GM21717 (cell line): ENCODE data around the gene SLC38A6.
"Not testable (repeated sequence)": the region's sequence is repeated elsewhere in the genome, so short reads cannot be mapped to it uniquely, and the experiment has no call there.

ENCODE experiments used
- ATAC-seq: cut with Tn5 transposase; IDR thresholded peaks from one replicate; pipeline ENCODE4 v1.9.1; 2021; ENCODE audit warnings: mild to moderate bottlenecking, moderate library complexity; ENCODE audit not compliant: unreplicated experiment

Gene SLC38A6

GRCh38 chr14:61048640-61049039, 67.6 kb downstream of the SLC38A6 start:
- no peak for ATAC-seq

DNA sequence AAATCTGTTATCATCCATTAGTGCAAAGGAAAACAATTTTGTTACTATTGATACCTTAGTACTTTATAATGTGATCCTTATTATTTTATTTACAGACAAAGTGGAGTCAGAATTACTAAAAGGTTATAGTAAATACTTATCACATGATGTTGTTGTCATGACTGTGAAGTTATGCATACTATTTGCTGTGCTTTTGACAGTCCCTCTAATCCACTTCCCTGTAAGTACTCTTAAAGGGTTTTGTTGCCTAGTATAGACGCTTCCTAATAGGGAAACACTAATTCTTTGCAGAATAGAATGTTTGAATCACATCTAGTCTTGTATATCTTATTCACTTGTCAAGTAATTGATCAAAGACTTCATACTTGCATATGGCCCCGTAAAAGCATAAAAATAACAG, 69.4 kb downstream of the SLC38A6 start:
- no peak for ATAC-seq

GRCh38 chr14:61051051-61051450, 70.0 kb downstream of the SLC38A6 start:
- no peak for ATAC-seq

GRCh38 chr14:61051621-61052020, 70.6 kb downstream of the SLC38A6 start:
- ATAC-seq: no peak

DNA sequence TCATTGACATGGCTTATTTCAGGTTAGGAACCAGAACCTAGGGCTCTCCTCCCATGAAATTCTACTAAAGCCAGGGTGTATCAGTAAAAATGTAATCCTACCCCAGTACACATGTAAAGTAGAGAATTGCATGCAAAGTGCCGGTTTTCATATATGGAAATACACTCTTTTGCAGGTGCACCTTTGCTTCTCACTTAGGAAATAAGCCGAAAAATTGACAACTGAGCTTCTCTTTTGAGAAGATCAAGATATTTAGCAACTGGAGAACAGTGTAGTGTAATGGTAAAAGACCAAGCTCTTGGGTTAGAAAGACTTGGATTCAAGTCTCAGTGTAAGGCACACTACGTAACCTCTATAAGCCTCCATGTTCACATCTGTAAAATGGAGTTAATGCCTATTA, 82.4 kb downstream of the SLC38A6 start:
- no peak for ATAC-seq

DNA sequence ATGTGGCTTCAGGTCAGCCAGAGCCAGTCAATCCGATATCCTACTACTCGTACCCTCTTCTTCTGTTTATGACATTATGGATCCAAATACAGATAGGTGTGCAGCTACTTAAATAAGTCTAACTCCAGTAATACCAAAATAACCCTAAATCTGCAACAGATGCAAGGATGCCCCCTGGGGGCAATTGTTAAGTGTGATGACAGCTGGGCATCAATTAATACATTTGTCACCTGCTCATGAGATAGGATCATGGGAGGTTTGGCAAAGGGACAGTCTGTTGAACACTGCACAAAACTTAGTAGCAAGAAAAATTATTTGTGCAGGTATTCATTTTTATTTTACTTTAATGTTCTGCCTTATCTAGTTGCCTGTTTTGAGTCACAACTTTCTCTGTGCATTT, 83.2 kb downstream of the SLC38A6 start:
- ATAC-seq: no peak

DNA sequence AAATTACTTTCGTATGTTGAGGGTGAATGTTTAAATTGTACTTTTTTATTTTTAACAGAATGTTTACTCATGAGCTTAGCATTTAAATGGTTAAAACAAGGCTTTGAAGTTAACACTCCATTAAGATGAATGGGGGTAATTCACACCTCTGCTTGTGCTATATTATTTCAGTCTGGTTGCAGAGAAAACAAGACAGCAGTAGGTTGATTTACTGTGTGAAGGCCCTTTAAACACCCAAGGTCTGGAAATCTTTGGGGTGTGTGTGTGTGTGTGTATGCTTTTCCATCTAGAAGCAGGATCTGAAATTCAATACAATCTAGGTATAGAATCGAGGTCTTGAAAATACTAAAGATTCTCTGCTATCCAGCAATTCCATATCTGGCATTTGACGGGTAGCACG, 83.8 kb downstream of the SLC38A6 start:
- ATAC-seq: no peak

- ATAC-seq: no peak
Observed at GRCh38 chr14:61065656-61066055, 84.6 kb downstream of the SLC38A6 start.

DNA sequence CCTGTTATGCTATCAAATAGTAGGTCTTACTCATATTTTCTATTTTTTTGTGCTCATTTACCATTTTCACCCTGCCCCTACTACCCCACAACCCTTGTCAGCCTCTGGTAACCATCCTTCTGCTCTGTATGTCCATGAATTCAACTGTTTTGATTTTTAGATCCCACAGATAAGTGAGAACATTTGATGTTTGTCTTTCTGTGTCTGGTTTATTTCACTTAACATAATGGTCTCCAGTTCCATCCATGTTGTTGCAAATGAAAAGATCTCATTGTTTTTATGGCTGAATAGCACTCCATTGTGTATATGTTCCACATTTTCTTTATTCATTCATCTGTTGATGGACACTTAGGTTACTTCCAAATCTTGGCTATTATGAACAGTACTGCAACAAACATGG, 91.4 kb downstream of the SLC38A6 start:
- ATAC-seq: not testable (repeated sequence)

DNA sequence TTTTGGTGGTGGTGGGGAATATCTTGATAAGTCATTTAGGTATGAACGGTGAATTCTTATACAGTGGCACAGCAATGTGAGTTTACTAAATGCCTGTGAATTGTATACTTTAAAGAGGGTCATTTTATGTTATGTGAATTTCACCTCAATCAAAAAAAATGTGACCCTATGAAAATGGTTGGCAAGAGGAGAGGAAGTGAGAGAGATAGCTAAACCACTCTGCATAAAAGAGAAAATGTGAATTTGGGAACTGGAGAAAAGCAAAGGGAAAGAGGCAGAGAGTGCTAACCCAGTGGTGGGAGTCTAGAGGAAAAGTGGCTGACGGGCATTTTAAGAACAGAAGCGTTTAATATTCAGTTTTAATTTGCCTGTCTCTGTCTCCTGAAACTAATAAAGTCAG, 93.8 kb downstream of the SLC38A6 start:
- ATAC-seq: no peak

DNA sequence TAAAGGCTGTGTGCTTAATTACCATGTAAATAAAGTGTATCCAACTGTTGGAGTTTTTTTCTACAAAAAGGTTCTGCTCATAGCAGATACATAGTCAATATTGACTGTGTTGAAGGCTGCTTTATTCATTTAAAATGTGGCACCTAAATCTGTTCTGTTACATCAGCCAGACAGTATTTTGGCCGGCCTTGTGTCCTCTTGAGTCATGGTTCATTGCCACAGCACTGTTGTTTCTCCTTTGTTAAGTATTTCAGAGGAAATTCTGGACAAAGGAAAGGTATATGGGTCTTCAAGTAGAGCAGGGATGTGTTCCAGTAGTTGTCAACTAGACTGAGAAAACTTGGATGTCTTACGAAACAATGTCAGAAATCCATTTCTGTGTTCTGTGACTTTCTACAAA, 95.5 kb downstream of the SLC38A6 start:
- ATAC-seq: no peak

- no peak for ATAC-seq
Observed at GRCh38 chr14:61077437-61077836, 96.4 kb downstream of the SLC38A6 start.

DNA sequence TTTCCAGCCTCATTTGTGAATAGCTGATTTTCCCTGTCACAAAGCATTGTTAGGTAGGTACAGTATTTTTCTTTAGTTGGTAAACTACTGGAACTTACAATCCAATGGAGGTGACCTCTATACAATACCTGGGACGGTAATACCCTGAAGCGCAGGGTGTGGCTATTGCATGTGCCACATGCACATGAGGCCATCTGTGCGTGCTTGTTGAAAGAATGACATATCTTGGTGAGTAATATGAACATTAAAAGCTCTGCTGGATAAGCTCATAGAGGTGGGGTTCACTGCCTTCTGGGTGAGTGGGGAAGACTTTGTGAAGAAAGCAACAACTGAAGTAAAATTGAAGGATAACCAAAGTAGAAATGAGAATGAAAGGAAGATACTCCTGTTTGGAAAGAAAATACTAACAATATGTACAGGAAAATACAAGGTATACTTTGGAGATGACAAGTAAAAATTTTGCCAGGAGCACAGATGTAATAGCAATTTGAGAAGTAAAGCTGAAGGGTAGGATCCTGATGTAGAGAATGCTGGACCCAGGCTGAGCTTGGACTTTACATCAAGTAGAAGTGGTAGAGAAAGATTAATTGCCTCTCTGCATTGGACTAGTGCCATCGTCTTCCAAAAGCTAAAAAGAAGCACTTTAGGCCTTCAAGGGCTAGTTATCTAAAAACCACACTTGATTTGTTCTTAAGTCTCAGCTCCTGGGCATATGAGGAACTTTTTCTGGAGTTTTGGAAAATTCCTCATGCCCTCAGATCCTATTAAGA, 97.1 kb downstream of the SLC38A6 start:
- no peak for ATAC-seq

- ATAC-seq: peak; percentile 91
Observed at GRCh38 chr14:61080591-61081010, 99.6 kb downstream of the SLC38A6 start.

- no peak for ATAC-seq
Observed at GRCh38 chr14:61088081-61088480, 107.0 kb downstream of the SLC38A6 start.

DNA sequence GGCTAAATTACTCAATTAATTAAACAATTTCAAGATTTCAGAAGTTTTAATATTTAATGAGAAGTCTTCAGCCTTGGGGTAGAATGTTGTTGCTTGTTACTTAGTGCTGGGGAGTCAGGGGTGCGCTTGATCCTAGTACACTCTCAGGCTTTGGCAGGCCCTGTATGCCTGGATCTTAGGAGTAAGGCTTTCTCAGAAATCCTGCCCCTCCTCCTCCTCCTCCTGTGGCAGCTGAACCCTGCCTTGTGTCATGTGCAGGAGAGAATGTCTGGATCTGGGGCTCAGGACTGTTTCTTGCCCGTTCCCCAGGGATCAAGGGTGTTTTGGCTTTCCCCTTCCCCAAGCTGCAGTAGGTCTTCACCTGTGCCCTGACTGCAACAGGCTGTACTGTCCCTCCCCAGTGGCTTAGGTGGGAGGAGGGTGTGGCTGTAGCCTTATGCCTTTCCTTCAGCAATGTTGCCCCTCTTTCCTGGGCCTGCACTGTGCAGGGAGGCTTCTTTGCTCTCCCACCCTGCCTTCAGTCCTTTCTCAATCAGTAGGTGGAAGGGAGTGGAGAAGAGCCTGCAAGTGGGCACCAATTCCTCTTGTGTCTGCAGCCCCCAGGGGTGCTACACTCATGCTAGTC, 108.2 kb downstream of the SLC38A6 start:
- no peak for ATAC-seq

DNA sequence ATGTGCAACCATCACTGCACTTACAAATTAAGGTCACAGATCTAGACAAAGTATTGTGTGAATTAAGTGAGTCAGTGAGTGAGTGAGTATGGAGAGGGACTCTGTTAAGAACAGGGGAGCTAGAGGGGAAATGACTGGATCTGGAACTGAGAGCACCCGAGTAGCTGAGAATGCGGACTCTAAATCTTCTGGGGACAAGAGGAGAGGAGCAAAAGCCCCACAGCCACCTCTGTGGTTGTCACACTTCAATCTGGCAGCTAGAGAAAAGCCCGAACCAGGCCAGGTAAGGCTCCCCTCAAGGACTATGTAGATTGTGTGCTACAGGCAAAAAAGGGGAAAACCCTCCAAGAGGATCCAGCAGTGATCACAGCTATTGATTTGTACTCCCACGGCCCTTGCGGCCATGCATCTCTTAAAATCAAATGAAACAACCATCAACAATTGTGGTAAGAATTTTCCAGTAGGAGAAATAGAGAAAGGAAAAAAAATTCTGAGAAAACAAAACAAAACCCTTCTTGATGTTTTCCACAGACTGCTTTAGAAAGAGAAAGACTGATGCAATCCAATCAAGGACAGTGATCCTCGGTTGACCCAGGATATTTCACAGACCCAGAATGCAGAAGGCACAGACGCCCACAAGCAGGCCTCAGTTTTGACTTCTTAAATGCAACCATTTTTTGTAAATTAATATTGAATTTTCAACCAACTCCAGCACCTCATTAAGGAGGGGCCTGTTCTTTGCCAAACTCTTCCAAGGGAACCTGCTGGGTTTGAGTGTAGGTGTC, 109.6 kb downstream of the SLC38A6 start:
- ATAC-seq: peak; percentile 80

- no peak for ATAC-seq
Observed at GRCh38 chr14:61091657-61092273, 110.7 kb downstream of the SLC38A6 start.

DNA sequence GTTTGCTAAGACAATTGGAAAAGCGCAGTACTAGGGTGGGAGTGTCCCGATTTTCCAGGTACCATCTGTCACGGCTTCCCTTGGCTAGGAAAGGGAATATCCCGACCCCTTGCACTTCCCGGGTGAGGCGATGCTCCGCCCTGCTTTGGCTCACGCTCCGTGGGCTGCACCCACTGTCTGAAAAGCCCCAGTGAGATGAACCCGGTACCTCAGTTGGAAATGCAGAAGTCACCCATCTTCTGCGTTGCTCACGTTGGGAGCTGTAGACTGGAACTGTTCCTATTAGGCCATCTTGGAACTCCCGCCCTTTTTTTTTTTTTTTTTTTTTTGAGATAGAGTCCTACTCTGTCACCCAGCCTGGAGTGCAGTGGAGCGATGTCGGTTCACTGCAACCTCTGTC, 117.1 kb downstream of the SLC38A6 start:
- ATAC-seq: not testable (repeated sequence)

DNA sequence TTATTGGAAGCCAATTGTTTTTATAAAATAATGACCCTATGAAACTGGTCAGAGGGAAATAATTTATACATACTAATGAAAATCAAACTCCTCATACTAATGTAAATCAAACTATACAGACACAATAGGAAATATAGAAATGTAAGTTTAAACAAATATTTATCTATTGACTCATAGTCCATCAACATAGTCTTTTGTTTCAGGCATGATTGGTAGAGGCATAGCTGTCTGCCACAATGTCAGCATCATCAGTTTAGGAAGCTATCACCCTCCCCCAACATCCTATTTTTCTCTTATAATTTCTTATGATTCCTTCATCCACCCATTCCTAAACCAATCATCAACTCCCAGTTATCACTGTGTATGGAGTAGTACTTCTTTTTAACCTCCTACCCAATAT, 117.7 kb downstream of the SLC38A6 start:
- no peak for ATAC-seq

DNA sequence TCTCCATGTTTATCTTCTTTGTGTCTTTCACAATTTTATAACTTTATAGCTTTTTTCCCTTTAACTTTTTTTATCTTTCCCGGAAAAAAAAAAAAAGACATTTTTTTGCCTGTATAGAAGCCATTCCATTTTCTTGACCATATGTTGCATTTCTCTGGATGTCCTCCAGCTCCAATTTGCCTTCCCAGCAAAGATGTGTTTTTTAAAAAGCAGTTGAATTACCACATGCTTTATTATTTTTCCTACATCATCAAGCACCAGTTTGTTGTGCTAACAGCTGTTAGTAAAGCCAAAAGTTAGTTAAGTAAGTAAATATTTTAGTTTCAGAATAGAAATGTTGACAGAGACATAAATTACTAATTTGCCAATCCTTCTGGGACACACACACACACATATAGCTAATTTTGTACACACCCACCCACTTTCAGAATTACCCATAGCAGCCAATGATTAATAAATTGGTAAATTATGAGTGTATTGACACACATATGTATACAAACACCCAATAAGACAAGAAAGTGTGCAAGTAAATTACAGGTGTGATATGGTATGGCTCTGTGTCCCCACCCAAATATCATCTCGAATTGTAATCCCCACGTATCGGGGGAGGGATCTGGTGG, 118.3 kb downstream of the SLC38A6 start:
- ATAC-seq: no peak
